Measurements from ENCODE around the gene CD2AP.

DNA sequence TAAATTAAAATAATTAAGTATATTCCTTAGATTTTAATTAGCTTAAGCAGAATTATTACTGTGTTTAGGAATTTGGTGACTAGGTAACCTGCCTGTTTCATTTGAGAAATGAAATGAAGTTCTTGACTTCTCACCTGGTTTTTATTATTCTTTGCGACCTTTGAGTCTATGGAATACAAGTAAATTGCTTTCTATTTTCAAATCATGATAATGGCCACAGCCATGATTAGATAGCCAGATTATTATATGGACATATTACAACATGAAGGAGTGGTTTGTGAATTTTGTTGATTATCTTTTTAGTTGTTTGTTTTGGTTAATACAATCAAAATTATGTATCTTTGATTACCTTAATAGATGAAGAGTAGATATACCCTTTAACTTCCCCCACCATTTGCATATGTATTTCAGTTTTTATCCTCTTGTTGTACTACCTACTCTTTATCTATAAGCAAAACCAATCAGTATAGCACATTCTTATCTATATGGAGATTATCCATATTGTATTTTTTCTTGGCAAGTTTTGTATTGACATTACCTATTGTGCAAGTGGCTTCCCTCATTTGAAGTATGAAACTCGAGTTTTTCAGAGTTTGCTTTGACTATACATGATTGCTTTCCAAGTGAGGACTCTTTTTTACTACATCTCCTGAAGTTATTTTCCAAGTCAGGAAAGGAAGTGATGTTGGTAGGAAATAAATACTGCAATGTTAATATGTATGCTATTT lies 47.9 kb downstream of the CD2AP start:
- no peak for TF ChIP-seq EZH2 (IDR thresholded peaks at IDR 0.05; ENCODE audit: insufficient read depth, poor library complexity, severe bottlenecking)
- TF ChIP-seq EZH2phosphoT487 (IDR thresholded peaks at IDR 0.05; ENCODE audit: insufficient read depth, low read depth), result no peak
